Skeletal muscle cell (primary cell): Measurements from ENCODE around the gene NBL1.
"Not testable (repeated sequence)": the region's sequence is repeated elsewhere in the genome, so short reads cannot be mapped to it uniquely, and the experiment has no call there.

Source experiments
- DNase-seq: peaks from one replicate; pipeline ENCODE4 v3.0.0-alpha.2; 2010; ENCODE audit warnings: low read depth
- H3K4me3 ChIP-seq: 2 replicates; pipeline ENCODE4 v1.5.1; 2011; ENCODE audit warnings: low read depth, mild to moderate bottlenecking, control low read depth, low read length, moderate library complexity

Gene NBL1

GRCh38 chr1:19620786-19621185, 23.3 kb upstream of the NBL1 start:
- no peak for DNase-seq

GRCh38 chr1:19621274-19621950, 22.7 kb upstream of the NBL1 start:
- no peak for DNase-seq
- H3K4me3 ChIP-seq: no peak overlapping the region

More at GRCh38 chr1:19620786-19621185, 23.3 kb upstream of the NBL1 start:
- no peak overlapping the region for H3K4me3 ChIP-seq

- no peak overlapping the region for H3K4me3 ChIP-seq
- no peak for DNase-seq
Observed at GRCh38 chr1:19622204-19622603, 21.9 kb upstream of the NBL1 start.

- DNase-seq: no peak
- H3K4me3 ChIP-seq: no peak overlapping the region
Observed at GRCh38 chr1:19623523-19623922, 20.6 kb upstream of the NBL1 start.

DNA sequence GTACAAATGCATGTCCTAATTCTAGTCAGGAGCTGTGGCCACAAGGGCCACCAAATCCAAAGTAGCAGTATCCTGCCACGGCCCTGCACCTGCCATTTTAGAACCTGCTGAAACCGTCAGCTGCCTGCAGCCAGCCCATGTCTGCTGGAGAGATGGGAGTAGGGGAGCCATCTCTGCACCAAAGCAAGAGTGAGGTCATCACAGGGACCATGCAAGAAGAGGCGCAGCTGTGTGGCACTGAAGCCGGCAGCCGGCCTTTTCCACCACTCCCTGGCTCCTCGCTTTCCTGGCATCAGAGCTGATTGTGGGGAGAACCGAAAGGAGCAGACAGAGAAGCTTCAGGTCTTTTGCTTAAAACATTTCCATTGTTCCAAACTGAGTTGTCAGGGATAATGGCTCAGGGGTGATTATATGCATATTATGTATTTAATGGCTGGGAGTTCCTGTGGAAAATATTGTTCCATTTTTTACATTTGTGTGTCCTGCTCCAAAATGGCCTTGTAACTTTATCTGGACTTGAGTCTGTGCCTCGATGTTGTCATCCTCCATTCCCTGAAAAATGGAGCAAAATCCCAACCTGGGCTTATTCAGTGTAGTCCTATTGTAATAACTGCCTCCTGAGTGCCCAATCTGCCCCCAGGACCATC, 18.7 kb upstream of the NBL1 start:
- no peak overlapping the region for H3K4me3 ChIP-seq

DNA sequence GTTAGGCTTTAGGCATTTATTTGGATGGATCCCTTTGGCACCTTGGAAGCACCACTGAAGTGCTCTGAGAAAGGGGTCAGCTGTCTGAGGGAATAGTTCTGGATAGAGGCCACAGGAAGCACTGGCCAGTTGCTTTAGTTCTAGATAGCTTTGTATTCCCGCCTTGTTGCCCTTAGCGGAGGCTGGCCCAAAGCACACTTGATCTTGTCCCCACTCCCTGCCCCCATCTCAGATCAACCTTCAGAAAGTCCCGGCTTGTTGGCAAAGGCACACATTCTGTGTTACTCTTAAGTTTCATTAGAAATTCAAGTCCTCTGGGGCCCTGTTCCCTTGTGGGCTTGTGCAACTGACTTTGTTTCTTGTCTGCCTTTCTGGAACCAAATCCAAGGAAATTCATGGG, 15.2 kb upstream of the NBL1 start:
- DNase-seq: no peak
- no peak overlapping the region for H3K4me3 ChIP-seq

More for the DNA sequence above, 18.7 kb upstream of the NBL1 start:
- no peak for DNase-seq

DNA sequence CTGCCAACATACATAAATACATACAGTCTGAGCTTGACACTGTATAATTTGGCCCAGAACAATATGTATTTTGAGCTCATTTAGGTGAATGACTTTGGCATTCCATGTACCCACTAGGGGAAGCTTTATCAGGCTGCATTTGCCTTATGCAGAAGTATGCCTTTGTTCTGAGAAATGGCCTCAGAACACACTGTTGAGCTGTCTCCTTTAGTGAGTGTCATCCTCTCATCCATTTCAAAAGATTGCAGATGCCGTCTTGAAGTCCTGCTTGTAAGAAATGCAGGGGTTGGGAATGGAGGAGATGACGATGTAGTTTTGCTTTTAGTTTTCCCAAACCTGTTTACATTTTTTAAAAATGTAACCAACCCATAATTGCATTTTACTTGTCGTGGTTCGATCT, 14.8 kb upstream of the NBL1 start:
- DNase-seq: no peak
- no peak overlapping the region for H3K4me3 ChIP-seq

DNA sequence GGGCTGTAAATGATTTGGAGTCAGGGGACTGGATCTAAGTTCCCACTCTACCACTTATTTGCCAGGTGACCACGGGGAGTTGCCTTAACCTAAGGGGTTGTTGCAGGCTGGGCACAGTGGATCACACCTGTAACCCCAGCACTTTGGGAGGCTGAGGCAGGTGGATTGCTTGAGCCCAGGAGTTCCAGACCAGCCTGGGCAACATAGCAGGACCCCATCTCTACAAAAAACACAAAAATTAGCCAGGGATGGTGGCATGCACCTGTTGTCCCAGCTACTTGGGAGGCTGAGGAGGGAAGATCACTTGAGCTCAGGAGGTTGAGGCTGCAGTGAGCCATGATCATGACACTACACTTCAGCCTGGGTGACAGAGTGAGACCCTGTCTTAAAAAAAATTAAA, 13.9 kb upstream of the NBL1 start:
- not testable (repeated sequence) for DNase-seq, H3K4me3 ChIP-seq

DNA sequence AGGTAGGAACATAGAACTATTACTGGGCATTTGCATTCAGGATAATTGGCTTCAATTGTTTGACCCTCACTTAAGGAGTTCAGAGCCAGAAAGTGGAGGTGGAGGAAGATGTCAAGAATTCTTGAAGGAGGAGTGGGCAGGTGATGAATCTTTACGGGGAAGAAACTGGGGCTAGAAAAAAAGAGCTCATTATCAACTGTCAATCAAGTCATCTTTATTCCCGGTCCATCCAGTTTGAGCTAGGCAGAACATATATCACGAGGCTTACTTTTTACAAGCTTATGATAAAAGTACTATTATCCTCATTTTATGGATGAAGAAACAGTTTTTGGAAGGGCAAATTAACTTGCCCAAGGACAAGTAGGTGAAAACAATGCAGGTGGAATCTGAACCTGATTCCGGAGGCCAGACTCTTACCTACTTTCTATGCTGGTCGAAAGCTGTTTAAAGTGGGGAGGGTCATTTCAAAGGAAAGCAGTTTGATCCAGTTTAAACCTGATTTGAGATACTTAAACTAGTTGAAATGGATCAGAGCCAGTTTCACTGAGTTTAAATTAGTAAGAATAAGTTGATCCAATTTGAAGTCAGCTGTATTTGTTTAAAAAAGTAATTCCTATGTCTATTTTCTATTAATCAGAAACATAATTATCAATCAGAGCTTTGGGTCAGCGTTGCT, 13.3 kb upstream of the NBL1 start:
- no peak overlapping the region for H3K4me3 ChIP-seq

DNA sequence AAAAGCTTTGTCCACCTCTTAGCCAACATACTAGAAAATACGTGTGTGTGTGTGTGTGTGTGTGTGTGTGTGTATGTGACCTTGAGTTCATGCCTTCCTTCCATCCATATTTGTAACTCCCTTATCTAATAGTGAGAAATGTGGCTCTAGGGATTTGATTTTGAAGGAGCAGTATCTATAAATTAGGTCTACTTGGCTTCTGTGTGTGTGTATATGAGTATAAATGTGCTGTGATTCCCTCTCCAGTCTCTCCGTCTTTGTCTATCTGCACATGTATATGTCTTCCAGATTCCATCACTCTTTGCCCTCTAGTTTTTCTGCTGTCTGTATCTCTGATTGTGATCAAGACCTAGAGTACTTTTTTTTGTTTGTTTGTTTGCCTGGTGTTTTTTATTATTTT, 11.9 kb upstream of the NBL1 start:
- no peak overlapping the region for H3K4me3 ChIP-seq
- DNase-seq: no peak

More for the DNA sequence above, 13.3 kb upstream of the NBL1 start:
- DNase-seq: no peak

DNA sequence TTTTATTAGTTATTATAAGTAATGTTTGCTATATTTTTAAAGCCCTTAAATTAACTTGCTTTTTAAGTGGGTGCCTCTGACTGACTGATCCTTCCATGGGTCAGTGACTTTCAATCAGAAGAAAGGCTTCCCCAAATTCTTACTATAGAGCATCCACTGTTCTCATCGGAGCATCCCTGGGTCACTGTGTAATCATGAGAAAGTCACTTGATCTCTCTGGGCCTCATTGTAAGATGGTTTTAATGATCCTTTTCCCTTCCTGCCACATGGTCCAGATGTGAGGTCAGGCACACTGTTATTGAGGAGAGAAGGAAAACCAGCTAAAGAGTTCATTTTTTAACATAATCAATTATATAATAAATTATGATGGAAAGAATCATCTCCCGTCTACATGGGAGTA, 11.0 kb upstream of the NBL1 start:
- DNase-seq: no peak
- no peak overlapping the region for H3K4me3 ChIP-seq

GRCh38 chr1:19635064-19635463, 9.0 kb upstream of the NBL1 start:
- H3K4me3 ChIP-seq, DNase-seq: not testable (repeated sequence)

GRCh38 chr1:19635646-19636045, 8.5 kb upstream of the NBL1 start:
- no peak for DNase-seq
- no peak overlapping the region for H3K4me3 ChIP-seq

GRCh38 chr1:19636065-19636464, 8.0 kb upstream of the NBL1 start:
- no peak overlapping the region for H3K4me3 ChIP-seq
- DNase-seq: no peak

DNA sequence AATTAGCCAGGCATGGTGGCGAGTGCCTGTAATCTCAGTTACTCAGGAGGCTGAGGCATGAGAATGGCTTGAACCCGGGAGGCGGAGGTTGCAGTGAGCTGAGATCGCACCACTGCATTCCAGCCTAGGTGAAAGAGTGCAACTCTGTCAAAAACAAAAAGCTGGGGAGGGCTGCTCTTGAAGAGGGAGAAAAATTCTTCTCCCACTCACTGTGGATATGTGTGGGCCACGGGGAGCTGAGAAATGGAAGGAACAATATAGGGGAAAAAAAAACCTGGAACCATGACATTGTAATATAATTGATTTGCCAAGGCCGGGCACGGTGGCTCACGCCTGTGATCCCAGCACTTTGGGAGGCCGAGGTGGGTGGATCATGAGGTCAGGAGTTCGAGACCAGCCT, 7.4 kb upstream of the NBL1 start:
- not testable (repeated sequence) for H3K4me3 ChIP-seq, DNase-seq

DNA sequence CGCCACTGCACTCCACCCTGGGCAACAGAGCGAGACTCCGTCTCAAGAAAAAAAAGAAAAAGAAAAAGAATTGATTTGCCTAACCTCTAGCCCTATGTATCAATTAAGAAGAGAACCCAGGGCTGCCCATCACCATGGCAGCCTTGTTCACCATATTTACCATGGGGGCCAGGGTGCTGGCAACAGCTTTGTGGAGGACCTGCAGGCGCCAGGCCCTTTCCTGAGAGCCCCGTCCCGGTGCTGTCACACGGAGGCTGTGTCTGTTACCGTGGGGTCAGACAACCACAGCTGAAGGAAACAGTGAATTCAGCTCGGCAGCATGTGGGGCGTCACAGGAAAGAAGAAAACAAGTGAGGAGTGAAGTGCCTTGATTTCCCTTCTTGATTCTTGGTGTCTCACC, 6.5 kb upstream of the NBL1 start:
- no peak for DNase-seq
- H3K4me3 ChIP-seq: no peak overlapping the region

GRCh38 chr1:19639228-19639627, 4.9 kb upstream of the NBL1 start:
- not testable (repeated sequence) for H3K4me3 ChIP-seq, DNase-seq

DNA sequence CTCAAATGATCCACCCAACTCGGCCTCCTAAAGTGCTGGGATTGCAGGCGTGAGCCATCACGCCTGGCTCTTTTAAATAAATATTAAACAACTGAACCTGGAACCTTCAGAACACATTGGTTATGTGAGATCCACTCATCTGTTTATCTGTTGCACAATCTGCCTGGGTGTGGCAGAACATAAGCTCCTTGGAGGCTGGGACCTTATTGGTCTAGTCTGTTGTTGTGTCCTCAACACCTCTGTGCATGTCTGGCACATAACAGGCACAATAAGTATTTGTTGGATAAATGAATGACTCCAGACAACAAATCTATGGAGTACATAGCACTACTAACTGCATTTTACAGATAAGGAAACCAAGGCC, 4.1 kb upstream of the NBL1 start:
- no peak overlapping the region for H3K4me3 ChIP-seq
- no peak for DNase-seq

DNA sequence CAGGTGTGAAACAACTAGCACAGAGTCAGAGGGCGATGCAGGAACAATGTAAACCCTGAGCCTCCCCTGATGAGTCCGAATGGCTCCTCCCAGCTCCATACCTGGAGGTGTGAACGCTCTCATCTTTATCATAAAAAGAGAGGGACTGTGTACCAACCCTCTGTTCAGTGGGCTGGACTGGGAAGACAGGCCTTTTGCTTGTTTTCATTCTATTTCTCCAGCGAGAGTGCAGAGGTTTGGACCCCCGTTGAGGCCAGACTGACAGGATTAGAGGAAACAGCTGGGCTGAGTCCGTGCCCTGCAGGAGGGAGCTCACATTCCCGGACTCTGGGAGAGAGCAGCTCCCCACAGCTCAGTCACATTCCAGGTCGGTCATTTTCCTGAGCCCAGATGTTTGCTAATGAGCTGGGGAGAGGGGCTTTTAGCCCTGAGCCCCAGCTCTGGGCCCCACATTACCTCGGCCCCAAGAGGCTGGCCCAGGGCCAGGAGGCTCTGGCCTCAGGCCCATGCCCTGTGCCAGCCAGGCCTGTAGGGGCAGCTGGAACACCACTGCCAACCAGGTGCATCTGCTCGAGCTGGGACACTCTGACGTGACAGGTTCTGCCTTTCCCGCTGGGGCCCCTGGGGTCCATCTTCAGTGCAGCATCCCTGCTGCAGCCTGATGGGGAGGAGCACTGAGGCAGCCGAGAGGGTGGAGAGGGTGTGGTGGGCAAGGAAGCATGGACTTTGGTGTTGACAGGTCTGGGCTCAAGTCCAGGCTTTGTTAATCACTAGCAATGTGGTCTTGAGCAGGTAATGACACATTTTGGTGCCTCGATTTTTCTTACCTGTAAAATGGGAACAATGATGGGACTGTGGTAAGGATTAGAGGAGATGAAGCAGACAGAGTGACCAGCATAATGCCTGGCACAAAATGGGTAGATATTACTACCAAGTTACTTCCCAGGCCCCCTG, 3.5 kb upstream of the NBL1 start:
- H3K4me3 ChIP-seq: no peak overlapping the region
- no peak for DNase-seq

- no peak for DNase-seq
Observed at GRCh38 chr1:19643121-19643520, 990 bp upstream of the NBL1 start.

More at GRCh38 chr1:19643121-19643520, 990 bp upstream of the NBL1 start:
- H3K4me3 ChIP-seq: peak overlapping the region; percentile 52
